ENCODE data around the gene RPS6KB1. TPM values are rescaled to one million over a fixed set of nuclear protein-coding genes. Genes with fewer than 3 reads are reported as not detected.
"Not testable (repeated sequence)": the region's sequence is repeated elsewhere in the genome, so short reads cannot be mapped to it uniquely, and the experiment has no call there.

Gene RPS6KB1
- polyA plus RNA-seq, 1 experiment, result 21.9 TPM

- Histone ChIP-seq H3K9me3 (ENCODE audit: control insufficient read depth, insufficient read depth, low read length) (no peaks in the 10 kb centered on the region), H3K27me3 (ENCODE audit: control insufficient read depth, insufficient read depth, low read length) (no peaks in the 10 kb centered on the region), H3K4me3 (ENCODE audit: low read depth, low read length) (no peak overlapping the region), H3K27ac (ENCODE audit: low read depth, low read length) (no peak overlapping the region)
- ChIA-PET POLR2A (no interaction called here), CTCF (interaction anchor here (0.6 kb wide), 1 partner anchor 140 kb away, joined by 3 read pairs; no protein-coding TSS in a partner anchor)
- no peak for TF ChIP-seq CTCF (IDR thresholded peaks at IDR 0.05; ENCODE audit: low read depth, low read length)
- DNase-seq (ENCODE audit: low read depth, low spot score), result no peak
Observed at GRCh38 chr17:59907467-59907866, 14.5 kb downstream of the RPS6KB1 start.

GRCh38 chr17:59914274-59914854 lies 21.4 kb downstream of the RPS6KB1 start:
- ChIA-PET CTCF (interaction anchor here (0.6 to 5.6 kb wide), 35 partner anchors 10 to 603 kb away, joined by 3 to 77 read pairs (median 5); partner anchors contain the start of gene RNFT1), POLR2A (interaction anchor here (0.6 to 0.7 kb wide), 2 partner anchors 51 to 71 kb away, joined by 3 to 9 read pairs; no protein-coding TSS in a partner anchor)
- Histone ChIP-seq H3K27ac (ENCODE audit: low read depth, low read length) (no peak overlapping the region), H3K4me3 (ENCODE audit: low read depth, low read length) (no peak overlapping the region), H3K9me3 (ENCODE audit: control insufficient read depth, insufficient read depth, low read length) (no peaks in the 10 kb centered on the region), H3K27me3 (ENCODE audit: control insufficient read depth, insufficient read depth, low read length) (no peaks in the 10 kb centered on the region)
- DNase-seq (ENCODE audit: low read depth, low spot score), result no peak
- TF ChIP-seq CTCF (IDR thresholded peaks at IDR 0.05; ENCODE audit: low read depth, low read length), result peak; percentile 59

- CTCF ChIA-PET, result interaction anchor here (0.7 kb wide), 1 partner anchor 120 kb away, joined by 4 read pairs; no protein-coding TSS in a partner anchor
Observed at GRCh38 chr17:59916446-59916845, 23.5 kb downstream of the RPS6KB1 start.

GRCh38 chr17:59920637-59921036 lies 27.7 kb downstream of the RPS6KB1 start:
- H3K27ac ChIP-seq (ENCODE audit: low read depth, low read length); H3K4me3 ChIP-seq (ENCODE audit: low read depth, low read length); POLR2A ChIA-PET; DNase-seq (ENCODE audit: low read depth, low spot score); H3K27me3 ChIP-seq (ENCODE audit: control insufficient read depth, insufficient read depth, low read length); H3K9me3 ChIP-seq (ENCODE audit: control insufficient read depth, insufficient read depth, low read length): not testable (repeated sequence)
- CTCF ChIA-PET, result interaction anchor here (1.8 kb wide), 1 partner anchor 117 kb away, joined by 9 read pairs; no protein-coding TSS in a partner anchor

More at GRCh38 chr17:59916446-59916845, 23.5 kb downstream of the RPS6KB1 start:
- POLR2A ChIA-PET, result no interaction called here
- no peaks in the 10 kb centered on the region for H3K9me3 ChIP-seq (ENCODE audit: control insufficient read depth, insufficient read depth, low read length)
- H3K27ac ChIP-seq (ENCODE audit: low read depth, low read length), result no peak overlapping the region
- no peak for DNase-seq (ENCODE audit: low read depth, low spot score)
- no peaks in the 10 kb centered on the region for H3K27me3 ChIP-seq (ENCODE audit: control insufficient read depth, insufficient read depth, low read length)
- H3K4me3 ChIP-seq (ENCODE audit: low read depth, low read length), result no peak overlapping the region
- no peak for TF ChIP-seq CTCF (IDR thresholded peaks at IDR 0.05; ENCODE audit: low read depth, low read length)

- CTCF ChIA-PET; H3K27ac ChIP-seq (ENCODE audit: low read depth, low read length); H3K27me3 ChIP-seq (ENCODE audit: control insufficient read depth, insufficient read depth, low read length); H3K9me3 ChIP-seq (ENCODE audit: control insufficient read depth, insufficient read depth, low read length); POLR2A ChIA-PET; DNase-seq (ENCODE audit: low read depth, low spot score); H3K4me3 ChIP-seq (ENCODE audit: low read depth, low read length): not testable (repeated sequence)
Observed at GRCh38 chr17:59930121-59930520, 37.2 kb downstream of the RPS6KB1 start.

GRCh38 chr17:59930768-59931167 lies 37.8 kb downstream of the RPS6KB1 start:
- H3K27me3 ChIP-seq (ENCODE audit: control insufficient read depth, insufficient read depth, low read length); H3K27ac ChIP-seq (ENCODE audit: low read depth, low read length); H3K9me3 ChIP-seq (ENCODE audit: control insufficient read depth, insufficient read depth, low read length); DNase-seq (ENCODE audit: low read depth, low spot score); H3K4me3 ChIP-seq (ENCODE audit: low read depth, low read length); POLR2A ChIA-PET: not testable (repeated sequence)
- CTCF ChIA-PET, result interaction anchor here (1.0 kb wide), 1 partner anchor 17 kb away, joined by 5 read pairs; no protein-coding TSS in a partner anchor

- DNase-seq (ENCODE audit: low read depth, low spot score); H3K27me3 ChIP-seq (ENCODE audit: control insufficient read depth, insufficient read depth, low read length); H3K9me3 ChIP-seq (ENCODE audit: control insufficient read depth, insufficient read depth, low read length); POLR2A ChIA-PET; H3K4me3 ChIP-seq (ENCODE audit: low read depth, low read length); H3K27ac ChIP-seq (ENCODE audit: low read depth, low read length); CTCF ChIA-PET: not testable (repeated sequence)
Observed at GRCh38 chr17:59933317-59933716, 40.4 kb downstream of the RPS6KB1 start.

GRCh38 chr17:59940697-59941096 lies 47.8 kb downstream of the RPS6KB1 start:
- CTCF ChIA-PET, result interaction anchor here (0.7 to 4.4 kb wide), 3 partner anchors 26 to 299 kb away, joined by 3 to 24 read pairs (median 4); no protein-coding TSS in a partner anchor

More at GRCh38 chr17:59940697-59941096, 47.8 kb downstream of the RPS6KB1 start:
- H3K27ac ChIP-seq (ENCODE audit: low read depth, low read length); H3K27me3 ChIP-seq (ENCODE audit: control insufficient read depth, insufficient read depth, low read length); H3K9me3 ChIP-seq (ENCODE audit: control insufficient read depth, insufficient read depth, low read length); POLR2A ChIA-PET; H3K4me3 ChIP-seq (ENCODE audit: low read depth, low read length); DNase-seq (ENCODE audit: low read depth, low spot score): not testable (repeated sequence)

Data from AG04450 (cell line).